Hematopoietic multipotent progenitor cell treated with erythropoietin and hydrocortisone succinate and interleukin-3 and kit ligand, for 15 days (in vitro differentiated cells): ENCODE data around the gene COL1A1.
A peak's percentile ranks its signal among the peaks of the same experiment; 100 is the strongest.

ENCODE experiments used
- DNase-seq: peaks from one replicate; pipeline ENCODE4 v3.0.0-alpha.2; 2015; ENCODE audit warnings: low spot score

The COL1A1 gene

GRCh38 chr17:50213026-50214022, 11.9 kb upstream of the COL1A1 start:
- no peak for DNase-seq

- DNase-seq: no peak
Measured at GRCh38 chr17:50212121-50212843, 10.9 kb upstream of the COL1A1 start.

- DNase-seq: no peak
Measured at GRCh38 chr17:50211249-50212120, 10.1 kb upstream of the COL1A1 start.

- no peak for DNase-seq
Measured at GRCh38 chr17:50210240-50211225, 9.1 kb upstream of the COL1A1 start.

- DNase-seq: no peak
Measured at GRCh38 chr17:50209472-50210239, 8.2 kb upstream of the COL1A1 start.

- DNase-seq: no peak
Measured at GRCh38 chr17:50209133-50209471, 7.7 kb upstream of the COL1A1 start.

- no peak for DNase-seq
Measured at GRCh38 chr17:50208611-50209061, 7.2 kb upstream of the COL1A1 start.

- DNase-seq: no peak
Measured at GRCh38 chr17:50207792-50208567, 6.5 kb upstream of the COL1A1 start.

GRCh38 chr17:50207315-50207714, 5.9 kb upstream of the COL1A1 start:
- DNase-seq: no peak

GRCh38 chr17:50206604-50207293, 5.3 kb upstream of the COL1A1 start:
- DNase-seq: no peak

GRCh38 chr17:50205963-50206505, 4.6 kb upstream of the COL1A1 start:
- DNase-seq: no peak

GRCh38 chr17:50205111-50205962, 3.9 kb upstream of the COL1A1 start:
- no peak for DNase-seq

- DNase-seq: no peak
Measured at GRCh38 chr17:50204431-50204830, 3.0 kb upstream of the COL1A1 start.

- no peak for DNase-seq
Measured at GRCh38 chr17:50203604-50204345, 2.3 kb upstream of the COL1A1 start.

GRCh38 chr17:50203086-50203485, 1.7 kb upstream of the COL1A1 start:
- no peak for DNase-seq

GRCh38 chr17:50200457-50201275, 765 bp downstream of the COL1A1 start:
- DNase-seq: peak; percentile 80
